Measurements from ENCODE around the gene SLC35F5.
"Not testable (repeated sequence)": the region's sequence is repeated elsewhere in the genome, so short reads cannot be mapped to it uniquely, and the experiment has no call there.

The SLC35F5 gene

GRCh38 chr2:113698251-113698650 is 58.2 kb downstream of the SLC35F5 start:
- DNase-seq (ENCODE audit: low read depth, low spot score): not testable (repeated sequence)

DNA sequence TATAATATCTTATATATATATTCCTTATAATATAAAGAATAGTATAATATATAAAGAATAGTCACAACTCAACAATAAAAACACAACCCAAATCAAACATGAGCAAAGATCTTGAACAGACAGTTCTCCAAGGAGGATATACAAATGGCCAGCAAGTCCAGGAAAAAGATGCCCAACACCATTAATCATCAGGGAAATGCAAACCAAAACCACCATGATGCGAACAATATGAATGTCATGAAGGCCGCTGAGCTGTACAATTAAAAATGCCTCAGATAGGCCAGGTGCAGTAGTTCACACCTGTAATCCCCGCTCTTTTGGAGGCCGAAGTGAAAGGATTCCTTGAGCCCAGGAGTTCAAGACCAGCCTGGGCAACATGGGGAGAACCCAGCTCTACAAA is 58.9 kb downstream of the SLC35F5 start:
- DNase-seq (ENCODE audit: low read depth, low spot score): no peak

DNA sequence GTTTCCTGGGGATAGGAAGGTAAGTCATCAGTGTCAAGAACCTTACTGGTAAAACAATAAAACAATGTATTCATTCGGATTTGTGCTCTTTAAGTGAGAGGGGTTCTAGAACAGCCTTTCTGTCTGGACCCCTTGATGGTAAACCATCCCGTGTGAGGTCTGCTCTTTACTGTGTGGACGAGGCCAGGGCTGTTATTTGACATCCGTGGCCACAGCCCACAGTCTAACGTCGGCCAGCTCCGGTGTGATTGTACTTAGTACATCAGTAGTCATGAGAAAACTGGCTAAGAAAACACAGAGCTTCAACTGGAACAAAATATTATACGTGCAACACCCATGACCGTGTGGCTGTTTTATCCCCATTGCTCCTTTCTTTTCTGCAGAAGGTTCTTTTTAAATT is 62.0 kb downstream of the SLC35F5 start:
- DNase-seq (ENCODE audit: low read depth, low spot score): no peak

DNA sequence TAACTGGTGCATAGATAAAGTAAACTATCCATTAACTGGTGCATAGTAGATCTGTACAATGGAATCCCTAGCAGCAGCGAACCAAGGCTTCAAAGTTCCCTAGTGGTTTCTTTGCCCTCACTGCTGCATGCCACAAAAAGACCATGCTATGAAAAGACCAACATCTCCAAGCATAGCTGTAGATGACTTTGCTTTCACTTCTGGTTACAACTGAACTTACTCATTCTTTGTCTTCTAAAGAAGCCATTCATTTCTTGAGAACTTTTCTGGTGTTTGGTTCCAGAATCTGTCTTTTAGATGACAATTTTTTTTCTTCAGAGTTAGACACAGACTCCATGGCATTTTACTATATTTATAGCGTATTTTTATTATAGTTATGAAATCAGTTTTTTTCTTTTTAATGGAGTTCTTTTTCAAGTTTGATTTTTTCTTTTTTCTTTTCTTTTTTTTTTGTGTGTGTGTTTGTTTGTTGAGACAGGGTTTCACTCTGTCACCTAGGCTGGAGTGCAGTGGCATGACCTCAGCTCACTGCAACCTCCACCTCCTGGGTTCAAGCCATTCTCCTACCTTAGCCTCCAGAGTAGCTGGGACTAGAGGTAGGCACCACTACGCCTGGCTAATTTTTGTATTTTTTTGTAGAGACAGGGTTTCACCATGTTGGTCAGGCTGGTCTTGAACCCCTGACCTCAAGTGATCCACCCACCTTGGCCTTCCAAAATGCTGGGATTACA is 63.6 kb downstream of the SLC35F5 start:
- DNase-seq (ENCODE audit: low read depth, low spot score): no peak

- DNase-seq (ENCODE audit: low read depth, low spot score): not testable (repeated sequence)
Observed at GRCh38 chr2:113690871-113691270, 65.6 kb downstream of the SLC35F5 start.

GRCh38 chr2:113686537-113686936 is 69.9 kb downstream of the SLC35F5 start:
- DNase-seq (ENCODE audit: low read depth, low spot score): no peak

- DNase-seq (ENCODE audit: low read depth, low spot score): no peak
Observed at GRCh38 chr2:113685471-113685870, 71.0 kb downstream of the SLC35F5 start.

DNA sequence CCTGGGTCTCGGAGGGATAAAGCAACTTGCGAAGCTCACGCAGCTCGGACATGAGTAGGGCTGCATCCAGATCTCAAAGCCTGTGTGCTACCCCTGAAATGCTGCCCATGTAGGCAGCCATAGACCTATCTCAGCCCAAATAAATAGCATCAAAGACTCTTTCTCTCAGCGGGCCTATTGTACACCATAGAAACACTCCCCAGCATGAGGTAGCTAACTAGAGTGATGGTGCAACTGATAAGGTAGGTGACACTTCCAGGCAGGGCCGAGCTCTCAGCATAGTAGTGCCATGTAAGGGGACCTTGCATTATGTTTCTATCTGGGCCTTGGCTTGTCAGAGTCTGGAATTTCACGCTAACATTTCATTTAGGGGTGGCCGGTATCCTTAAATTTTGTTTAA is 77.0 kb downstream of the SLC35F5 start:
- DNase-seq (ENCODE audit: low read depth, low spot score): no peak

- DNase-seq (ENCODE audit: low read depth, low spot score): no peak
Observed at GRCh38 chr2:113677330-113677729, 79.1 kb downstream of the SLC35F5 start.

DNA sequence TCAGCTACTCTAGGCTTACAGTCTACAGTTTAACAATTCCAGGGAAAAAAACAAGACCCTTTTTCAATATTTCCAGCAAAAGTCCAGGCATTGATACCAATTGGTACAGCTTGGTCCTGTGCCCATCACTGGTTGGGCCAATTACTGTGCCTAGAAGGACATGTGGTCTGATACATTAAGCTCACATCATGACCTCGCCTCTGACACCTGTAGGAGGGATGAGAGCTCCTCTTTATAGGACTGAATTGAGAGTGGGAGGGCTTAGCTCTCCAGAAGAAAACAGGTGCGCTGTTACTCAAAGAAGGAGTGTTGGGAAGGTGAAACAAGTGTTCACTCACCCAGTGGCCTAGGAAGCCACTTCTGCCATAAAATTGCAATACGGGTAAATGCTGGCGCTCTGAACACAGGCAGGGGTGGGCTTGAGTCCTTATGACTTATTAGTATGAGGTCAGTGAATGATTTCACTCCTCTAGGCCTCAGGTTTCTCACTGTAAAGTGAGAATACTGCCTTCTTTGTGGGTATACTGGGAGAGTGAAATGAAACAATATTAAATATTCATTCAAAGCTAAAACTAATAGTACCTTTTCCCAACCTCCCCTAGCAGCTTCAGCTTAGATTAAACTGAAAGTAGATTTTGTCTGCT is 79.7 kb downstream of the SLC35F5 start:
- no peak for DNase-seq (ENCODE audit: low read depth, low spot score)

DNA sequence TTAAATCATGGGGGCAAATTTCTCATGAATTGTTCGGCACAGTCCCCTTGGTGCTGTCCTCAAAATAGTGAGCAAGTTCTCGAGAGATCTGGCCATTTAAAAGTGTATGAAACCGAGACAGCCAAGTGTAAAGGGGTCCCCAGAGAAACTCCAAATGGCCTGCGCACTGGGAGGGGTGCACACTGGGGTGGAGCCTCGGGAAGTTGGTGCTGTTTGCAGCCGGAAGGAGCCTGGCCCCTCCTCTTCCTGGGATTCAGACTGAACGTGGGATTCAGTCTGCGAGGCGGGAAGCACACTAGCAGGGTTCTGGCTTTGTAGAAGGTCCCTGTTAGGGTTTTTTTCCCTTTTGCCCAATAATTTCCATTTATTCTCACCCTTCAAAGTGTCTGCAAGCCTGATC is 80.6 kb downstream of the SLC35F5 start:
- no peak for DNase-seq (ENCODE audit: low read depth, low spot score)

DNA sequence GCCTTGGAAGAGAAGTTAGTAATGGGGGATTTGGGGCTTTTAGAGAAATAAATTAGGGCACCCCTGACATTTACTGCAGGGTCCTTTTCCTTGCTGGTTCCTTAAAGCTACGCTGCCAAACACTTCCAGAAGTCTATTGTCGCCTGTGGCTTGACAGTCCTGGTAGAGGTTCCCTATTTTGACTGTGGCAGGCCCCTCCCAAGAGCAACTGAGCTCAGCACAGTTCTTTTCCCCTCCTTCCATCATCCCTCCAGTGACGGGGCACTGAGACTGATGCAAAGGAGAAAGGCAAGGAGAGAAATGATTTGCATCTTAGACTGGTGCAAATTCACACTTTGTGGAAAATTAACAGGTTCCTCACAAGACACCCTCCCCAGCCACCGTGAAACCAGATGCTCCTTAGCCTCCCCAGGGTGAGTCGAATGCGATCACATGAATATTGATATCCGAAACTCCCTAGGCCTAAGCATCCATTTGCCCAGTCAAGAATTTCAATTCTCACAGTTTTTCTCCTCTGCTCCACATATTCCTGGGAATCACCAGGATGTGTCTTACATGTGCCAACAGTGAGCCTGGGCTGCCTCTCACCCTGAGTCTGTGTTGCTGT is 84.0 kb downstream of the SLC35F5 start:
- DNase-seq (ENCODE audit: low read depth, low spot score): no peak

GRCh38 chr2:113669013-113669412 is 87.4 kb downstream of the SLC35F5 start:
- DNase-seq (ENCODE audit: low read depth, low spot score): not testable (repeated sequence)

- DNase-seq (ENCODE audit: low read depth, low spot score): not testable (repeated sequence)
Observed at GRCh38 chr2:113664761-113665533, 91.5 kb downstream of the SLC35F5 start.

- not testable (repeated sequence) for DNase-seq (ENCODE audit: low read depth, low spot score)
Observed at GRCh38 chr2:113663285-113664060, 93.0 kb downstream of the SLC35F5 start.
